HCT116 (cell line): ENCODE data around the gene DAAM1. TPM values are rescaled to one million over a fixed set of nuclear protein-coding genes. Genes with fewer than 3 reads are reported as not detected.

Source experiments
- ATAC-seq: fragments of 200-7000 bp; cut with Tn5 transposase; 2 replicates; pipeline ENCODE4 v1.9.1; 2020; ENCODE audit warnings: mild to moderate bottlenecking, moderate library complexity
- BruUV-seq: library from RNA; stranded (reverse); fragments of 400-500 nt; replicated peaks from 2 replicates; lab custom pipeline; 2021; lab: Mats Ljungman, UMichigan
- CTCF ChIA-PET: fragments of 300-600 bp; sonication (Branson Sonifier 250); formaldehyde crosslinking; loops from one replicate; lab custom pipeline; 2021; ENCODE audit warnings: antibody characterized with exemption; lab: Charles Lee
- POLR2A ChIA-PET: fragments of 300-600, 350-600 bp; sonication (Branson Sonifier 250); formaldehyde crosslinking; loops from one replicate; lab custom pipeline; 2021; ENCODE audit warnings: antibody characterized with exemption; lab: Charles Lee
- RAD21 ChIA-PET, 2 experiments: fragments of 300-600 bp; sonication (Branson Sonifier 250); formaldehyde crosslinking; loops; one replicate each; lab custom pipeline; 2023; ENCODE audit warnings: low total read pairs in 2 of 2; ENCODE audit not compliant: uncharacterized antibody in 2 of 2, unreplicated experiment in 2 of 2, low non-redundant PET in 1 of 2; lab: Charles Lee
- DNase-seq: peaks from one replicate; pipeline ENCODE4 v3.0.0-alpha.2; 2010; ENCODE audit warnings: low read depth, low spot score
- H2AFZ ChIP-seq: fragments of 200-600 bp; shearing (Covaris generic), sonication (generic); 2 replicates; pipeline ENCODE4 v1.6.1; 2017; ENCODE audit warnings: low read depth, mixed run types, mixed read lengths, antibody characterized with exemption, low read length; ENCODE audit not compliant: poor library complexity, severe bottlenecking
- H3K27ac ChIP-seq: 2 replicates; pipeline ENCODE4 v1.5.1; 2012; ENCODE audit warnings: low read depth, low read length
- H3K27me3 ChIP-seq: fragments of 200-600 bp; sonication (generic); 2 replicates; pipeline ENCODE4 v1.6.1; 2016; ENCODE audit warnings: mixed run types, low read length, mixed read lengths; ENCODE audit not compliant: insufficient read depth
- H3K36me3 ChIP-seq, 2 experiments: fragments of 200-500 bp in 1 of 2; fragments of 200-600 bp in 1 of 2; sonication (Bioruptor generic) in 1 of 2; sonication (generic) in 1 of 2; 2 replicates each; pipeline versions ENCODE4 v1.5.1 to v1.6.1; 2014 to 2016; ENCODE audit warnings: low read length in 2 of 2, inconsistent platforms in 1 of 2, mixed read lengths in 1 of 2, mixed run types in 1 of 2; ENCODE audit not compliant: insufficient read depth in 2 of 2, control insufficient read depth in 1 of 2
- H3K4me1 ChIP-seq, 2 experiments: fragments of 200-600 bp in 1 of 2; sonication (generic) in 1 of 2; 2 replicates each; pipeline versions ENCODE4 v1.5.1 to v1.6.1; 2012 to 2017; ENCODE audit warnings: low read length in 2 of 2, inconsistent platforms in 1 of 2, mild to moderate bottlenecking in 1 of 2, mixed read lengths in 1 of 2, mixed run types in 1 of 2, moderate library complexity in 1 of 2; ENCODE audit not compliant: insufficient read depth in 2 of 2, control insufficient read depth in 1 of 2
- H3K4me2 ChIP-seq: fragments of 200-600 bp; sonication (generic); 2 replicates; pipeline ENCODE4 v1.6.1; 2017; ENCODE audit warnings: mixed run types, low read length, mixed read lengths
- H3K4me3 ChIP-seq, 2 experiments: fragments of 200-600 bp in 1 of 2; sonication (generic) in 1 of 2; replicated peaks in 1 of 2; 2 replicates each; pipeline ENCODE4 v1.5.1; 2011 to 2016; ENCODE audit warnings: low read length in 2 of 2, control low read depth in 1 of 2, low read depth in 1 of 2, mild to moderate bottlenecking in 1 of 2, mixed read lengths in 1 of 2, mixed run types in 1 of 2
- H3K79me2 ChIP-seq: fragments of 200-600 bp; sonication (generic); 2 replicates; pipeline ENCODE4 v1.6.1; 2017; ENCODE audit warnings: mild to moderate bottlenecking, mixed run types, low read length, moderate library complexity, mixed read lengths; ENCODE audit not compliant: insufficient read depth
- H3K9ac ChIP-seq: fragments of 200-600 bp; sonication (generic); 2 replicates; pipeline ENCODE4 v1.6.1; 2016; ENCODE audit warnings: low read length, mixed read lengths
- H3K9me2 ChIP-seq: fragments of 200-600 bp; sonication (generic), shearing (Covaris generic); 2 replicates; pipeline ENCODE4 v1.6.1; 2017; ENCODE audit warnings: mixed run types, mild to moderate bottlenecking, moderate library complexity; ENCODE audit not compliant: insufficient read depth
- H3K9me3 ChIP-seq, 2 experiments: fragments of 200-500 bp in 1 of 2; fragments of 200-600 bp in 1 of 2; sonication (Bioruptor generic) in 1 of 2; sonication (generic) in 1 of 2; 2 replicates each; pipeline ENCODE4 v1.6.1; 2014 to 2017; ENCODE audit warnings: low read length in 2 of 2, mixed read lengths in 2 of 2, inconsistent platforms in 1 of 2, low read depth in 1 of 2, mild to moderate bottlenecking in 1 of 2, mixed run types in 1 of 2, moderate library complexity in 1 of 2; ENCODE audit not compliant: control insufficient read depth in 1 of 2, insufficient read depth in 1 of 2
- H4K20me1 ChIP-seq: fragments of 200-600 bp; sonication (generic), shearing (Covaris generic); 2 replicates; pipeline ENCODE4 v1.6.1; 2017; ENCODE audit warnings: mixed run types, mild to moderate bottlenecking, moderate library complexity; ENCODE audit not compliant: insufficient read depth
- CBX3 ChIP-seq: IDR thresholded peaks from 2 replicates; pipeline ENCODE4 v1.6.1; 2012; ENCODE audit warnings: low read depth
- EZH2 ChIP-seq: fragments of 200-600 bp; sonication (generic); IDR thresholded peaks from 2 replicates; pipeline ENCODE4 v1.6.1; 2017; ENCODE audit warnings: antibody characterized with exemption, mixed run types
- FOSL1 ChIP-seq: IDR thresholded peaks from 2 replicates; pipeline ENCODE4 v1.6.1; 2012; ENCODE audit warnings: low read depth
- POLR2AphosphoS5 ChIP-seq: IDR thresholded peaks from 2 replicates; pipeline ENCODE4 v1.6.1; 2011; ENCODE audit warnings: mild to moderate bottlenecking, low read depth, low read length, moderate library complexity
- REST ChIP-seq: IDR thresholded peaks from 2 replicates; pipeline ENCODE4 v1.6.1; 2012; ENCODE audit warnings: low read depth
- TCF7L2 ChIP-seq: IDR thresholded peaks from 2 replicates; pipeline ENCODE4 v1.7.0; 2011; ENCODE audit warnings: borderline replicate concordance, inconsistent platforms; ENCODE audit not compliant: insufficient read depth, insufficient read length; ENCODE audit errors: extremely low read depth
- YY1 ChIP-seq: IDR thresholded peaks from 2 replicates; pipeline ENCODE4 v1.6.1; 2011; ENCODE audit warnings: low read length, low read depth, moderate library complexity, mild to moderate bottlenecking; ENCODE audit not compliant: insufficient replicate concordance; ENCODE audit errors: extremely low read depth
- intact Hi-C: fragments of 100-400 bp; cut with micrococcal nuclease; formaldehyde crosslinking; loops from 2 replicates; pipeline ENCODE4 v1.10.0; 2022
- total RNA-seq: library from RNA; stranded (reverse); gene quantifications from one replicate; pipeline ENCODE4 v1.2.1, GENCODE V29; 2021; ENCODE audit not compliant: unreplicated experiment
- TF ChIP-seq, protein P1 (sequence below), 3 experiments: fragments of 200-600 bp in 1 of 3; sonication (generic) in 1 of 3; IDR thresholded peaks in 2 of 3; conservative IDR thresholded peaks in 1 of 3; 2 replicates each; pipeline ENCODE4 v1.5.1; 2012 to 2017; ENCODE audit warnings: low read depth in 2 of 3, low read length in 2 of 3, antibody characterized with exemption in 1 of 3, borderline replicate concordance in 1 of 3, control low read depth in 1 of 3, mild to moderate bottlenecking in 1 of 3, mixed read lengths in 1 of 3, mixed run types in 1 of 3, moderate library complexity in 1 of 3; ENCODE audit not compliant: insufficient read depth in 1 of 3
- TF ChIP-seq, protein P2 (sequence below): IDR thresholded peaks from 2 replicates; pipeline ENCODE4 v1.6.1; 2012
- TF ChIP-seq, protein P3 (sequence below): IDR thresholded peaks from 2 replicates; pipeline ENCODE4 v1.6.1; 2011; ENCODE audit warnings: mild to moderate bottlenecking, low read length, moderate library complexity; ENCODE audit not compliant: insufficient replicate concordance; ENCODE audit errors: extremely low read depth

Gene DAAM1
- total RNA-seq, 1 experiment from 2014 or later = 10.7 TPM

GRCh38 chr14:59347915-59348314 is 159.4 kb downstream of the DAAM1 start (continued):
- no peak for TF ChIP-seq REST
- TF ChIP-seq POLR2AphosphoS5 = no peak
- TF ChIP-seq YY1 = no peak
- TF ChIP-seq TCF7L2 = no peak
- no peak for TF ChIP-seq EZH2
- no peak for TF ChIP-seq FOSL1

DNA sequence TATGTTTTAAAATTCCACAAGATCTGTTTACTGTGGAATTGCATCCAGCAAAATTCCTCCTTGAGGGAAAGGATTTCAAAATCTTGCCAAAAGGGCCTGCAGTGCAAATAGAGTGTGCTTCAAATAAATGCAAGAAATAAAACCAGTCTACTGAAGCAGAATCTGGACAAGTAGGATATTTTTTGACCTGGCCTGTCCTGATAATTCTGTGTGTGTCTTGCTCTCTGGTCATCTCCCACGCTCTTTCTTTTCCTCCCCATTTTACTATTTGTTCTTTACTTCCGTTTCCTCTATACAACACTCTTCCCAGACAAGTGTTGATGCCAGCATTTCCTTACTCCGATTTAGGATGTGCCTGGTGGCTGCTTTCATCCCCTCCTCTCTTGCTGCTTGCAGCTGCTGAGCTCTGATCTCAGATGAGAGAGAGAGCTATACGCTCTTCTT is 160.8 kb downstream of the DAAM1 start:
- no peaks in the 10 kb centered on the region for H3K36me3 ChIP-seq
- ChIA-PET RAD21 (no interaction called here), CTCF (no interaction called here), POLR2A (no interaction called here)
- no peak overlapping the region for H2AFZ ChIP-seq
- intact Hi-C loops = no loop called here
- no peak overlapping the region for H3K27ac ChIP-seq
- H3K4me2 ChIP-seq = no peak overlapping the region
- H3K9ac ChIP-seq = no peak overlapping the region
- H4K20me1 ChIP-seq = no peaks in the 10 kb centered on the region
- DNase-seq (no peak), ATAC-seq (no peak)
- no peaks in the 10 kb centered on the region for H3K9me3 ChIP-seq
- H3K4me1 ChIP-seq = peaks cover 0 to 9% of the 10 kb centered on the region in 2 experiments; a peak in 2 of 4 replicates
- no peaks in the 10 kb centered on the region for H3K79me2 ChIP-seq
- H3K27me3 ChIP-seq = no peaks in the 10 kb centered on the region
- no peak overlapping the region for H3K4me3 ChIP-seq
- TF ChIP-seq, protein P1, sequence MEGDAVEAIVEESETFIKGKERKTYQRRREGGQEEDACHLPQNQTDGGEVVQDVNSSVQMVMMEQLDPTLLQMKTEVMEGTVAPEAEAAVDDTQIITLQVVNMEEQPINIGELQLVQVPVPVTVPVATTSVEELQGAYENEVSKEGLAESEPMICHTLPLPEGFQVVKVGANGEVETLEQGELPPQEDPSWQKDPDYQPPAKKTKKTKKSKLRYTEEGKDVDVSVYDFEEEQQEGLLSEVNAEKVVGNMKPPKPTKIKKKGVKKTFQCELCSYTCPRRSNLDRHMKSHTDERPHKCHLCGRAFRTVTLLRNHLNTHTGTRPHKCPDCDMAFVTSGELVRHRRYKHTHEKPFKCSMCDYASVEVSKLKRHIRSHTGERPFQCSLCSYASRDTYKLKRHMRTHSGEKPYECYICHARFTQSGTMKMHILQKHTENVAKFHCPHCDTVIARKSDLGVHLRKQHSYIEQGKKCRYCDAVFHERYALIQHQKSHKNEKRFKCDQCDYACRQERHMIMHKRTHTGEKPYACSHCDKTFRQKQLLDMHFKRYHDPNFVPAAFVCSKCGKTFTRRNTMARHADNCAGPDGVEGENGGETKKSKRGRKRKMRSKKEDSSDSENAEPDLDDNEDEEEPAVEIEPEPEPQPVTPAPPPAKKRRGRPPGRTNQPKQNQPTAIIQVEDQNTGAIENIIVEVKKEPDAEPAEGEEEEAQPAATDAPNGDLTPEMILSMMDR (IDR thresholded peaks at IDR 0.05 in 2 of 3, conservative IDR thresholded peaks at IDR 0.05 in 1 of 3; ENCODE audit: borderline replicate concordance in 1 of 3, insufficient read depth in 1 of 3, low read depth in 2 of 3, low read length in 2 of 3) = no peak
- TF ChIP-seq, protein P2, sequence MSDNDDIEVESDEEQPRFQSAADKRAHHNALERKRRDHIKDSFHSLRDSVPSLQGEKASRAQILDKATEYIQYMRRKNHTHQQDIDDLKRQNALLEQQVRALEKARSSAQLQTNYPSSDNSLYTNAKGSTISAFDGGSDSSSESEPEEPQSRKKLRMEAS = no peak
- TF ChIP-seq EZH2 (no peak), CBX3 (no peak)
- TF ChIP-seq, protein P3, sequence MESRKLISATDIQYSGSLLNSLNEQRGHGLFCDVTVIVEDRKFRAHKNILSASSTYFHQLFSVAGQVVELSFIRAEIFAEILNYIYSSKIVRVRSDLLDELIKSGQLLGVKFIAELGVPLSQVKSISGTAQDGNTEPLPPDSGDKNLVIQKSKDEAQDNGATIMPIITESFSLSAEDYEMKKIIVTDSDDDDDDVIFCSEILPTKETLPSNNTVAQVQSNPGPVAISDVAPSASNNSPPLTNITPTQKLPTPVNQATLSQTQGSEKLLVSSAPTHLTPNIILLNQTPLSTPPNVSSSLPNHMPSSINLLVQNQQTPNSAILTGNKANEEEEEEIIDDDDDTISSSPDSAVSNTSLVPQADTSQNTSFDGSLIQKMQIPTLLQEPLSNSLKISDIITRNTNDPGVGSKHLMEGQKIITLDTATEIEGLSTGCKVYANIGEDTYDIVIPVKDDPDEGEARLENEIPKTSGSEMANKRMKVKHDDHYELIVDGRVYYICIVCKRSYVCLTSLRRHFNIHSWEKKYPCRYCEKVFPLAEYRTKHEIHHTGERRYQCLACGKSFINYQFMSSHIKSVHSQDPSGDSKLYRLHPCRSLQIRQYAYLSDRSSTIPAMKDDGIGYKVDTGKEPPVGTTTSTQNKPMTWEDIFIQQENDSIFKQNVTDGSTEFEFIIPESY = no peak
- H3K9me2 ChIP-seq = no peaks in the 10 kb centered on the region
- no TSS peak for BruUV-seq
